ENCODE measurements around the gene PARVB.

The PARVB gene

DNA sequence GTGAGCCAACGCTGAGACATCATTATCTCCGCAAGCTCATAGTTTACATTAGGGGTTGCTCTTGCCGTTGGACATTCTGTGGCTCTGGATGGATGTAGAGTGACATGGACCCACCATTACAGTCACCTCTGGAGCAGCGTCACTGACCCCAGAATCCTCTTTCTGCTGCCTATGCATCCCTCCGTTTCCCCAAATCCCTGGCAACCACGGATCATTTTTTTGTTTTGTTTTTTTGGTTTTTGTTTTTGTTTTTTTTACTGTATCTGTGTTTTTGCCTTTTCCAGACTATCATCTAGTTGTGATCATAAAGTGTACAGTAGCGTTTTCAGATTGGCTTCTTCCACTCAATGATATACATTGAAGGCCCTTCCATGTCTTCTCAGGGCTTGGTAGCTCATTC is 4.0 kb downstream of the PARVB start:
- DNase-seq (ENCODE audit: low read depth), result no peak

DNA sequence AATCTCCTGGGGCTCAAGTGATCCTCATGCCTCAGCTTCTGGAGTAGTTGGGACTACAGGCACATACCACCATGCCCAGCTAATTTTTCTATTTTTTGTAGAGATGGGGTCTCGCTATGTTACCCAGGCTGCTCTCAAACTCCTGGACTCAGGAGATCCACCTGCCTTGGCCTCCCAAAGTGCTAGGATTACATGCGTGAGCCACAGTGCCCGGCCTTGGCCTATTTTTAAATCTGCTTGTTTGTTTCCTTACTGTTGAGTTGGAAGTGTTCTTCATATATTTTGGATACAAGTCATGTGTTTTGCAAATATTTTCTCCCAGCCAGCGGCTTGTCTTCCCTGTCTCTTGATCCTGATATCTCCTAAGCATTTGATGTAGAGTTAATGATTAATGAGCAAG is 5.0 kb downstream of the PARVB start:
- DNase-seq (ENCODE audit: low read depth), result no peak

DNA sequence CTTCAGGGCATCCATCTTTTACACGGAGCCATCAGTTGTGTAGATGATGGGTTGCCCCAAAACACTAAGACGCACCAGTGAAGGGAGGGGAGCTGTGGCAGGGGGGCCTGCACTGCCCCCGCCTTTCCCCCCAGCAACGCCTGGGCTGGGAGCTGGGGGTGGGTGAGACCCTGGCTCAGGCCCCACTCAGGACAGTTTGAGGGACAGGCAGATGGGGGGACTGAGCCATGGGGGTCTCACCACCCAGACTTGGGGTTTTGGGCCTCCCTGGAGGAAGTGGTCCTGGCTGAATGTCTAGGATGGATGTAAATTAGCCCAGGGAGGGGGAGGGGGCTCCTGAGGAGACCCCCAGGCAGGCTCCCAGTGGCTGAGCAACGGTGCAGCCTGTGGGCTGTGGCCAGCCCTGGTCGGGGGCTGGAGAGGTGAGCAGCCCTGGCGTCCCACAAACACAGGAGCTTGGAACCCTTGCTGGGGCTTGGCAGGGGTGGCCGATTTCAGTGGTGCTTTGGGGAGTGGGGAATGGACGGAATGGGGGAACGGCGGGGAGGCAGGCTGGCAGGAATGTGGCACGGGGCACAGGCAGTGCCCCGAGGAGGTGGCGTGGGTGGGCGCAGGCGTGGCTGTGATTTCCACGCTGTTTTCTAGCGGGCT is 6.1 kb downstream of the PARVB start:
- no peak for DNase-seq (ENCODE audit: low read depth)

DNA sequence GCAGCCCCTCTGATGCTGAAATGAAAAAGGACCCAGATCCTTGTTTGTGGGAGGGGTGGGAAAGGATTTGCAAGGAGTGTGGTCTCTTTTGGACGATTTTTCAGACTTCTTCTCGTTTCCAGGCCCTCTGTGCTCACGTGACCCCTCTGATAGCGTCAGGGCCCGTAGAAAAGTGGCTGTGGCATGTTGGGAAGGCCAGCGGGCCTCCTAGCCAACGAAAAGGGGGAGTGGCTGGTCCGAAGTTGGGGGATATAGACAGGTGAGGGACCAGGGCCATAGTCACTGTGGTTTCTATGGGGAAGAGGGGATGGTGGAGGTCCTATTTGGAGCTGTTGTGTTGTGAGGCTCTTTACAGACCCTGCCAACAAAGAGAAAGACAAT is 6.6 kb downstream of the PARVB start:
- DNase-seq (ENCODE audit: low read depth), result no peak

DNA sequence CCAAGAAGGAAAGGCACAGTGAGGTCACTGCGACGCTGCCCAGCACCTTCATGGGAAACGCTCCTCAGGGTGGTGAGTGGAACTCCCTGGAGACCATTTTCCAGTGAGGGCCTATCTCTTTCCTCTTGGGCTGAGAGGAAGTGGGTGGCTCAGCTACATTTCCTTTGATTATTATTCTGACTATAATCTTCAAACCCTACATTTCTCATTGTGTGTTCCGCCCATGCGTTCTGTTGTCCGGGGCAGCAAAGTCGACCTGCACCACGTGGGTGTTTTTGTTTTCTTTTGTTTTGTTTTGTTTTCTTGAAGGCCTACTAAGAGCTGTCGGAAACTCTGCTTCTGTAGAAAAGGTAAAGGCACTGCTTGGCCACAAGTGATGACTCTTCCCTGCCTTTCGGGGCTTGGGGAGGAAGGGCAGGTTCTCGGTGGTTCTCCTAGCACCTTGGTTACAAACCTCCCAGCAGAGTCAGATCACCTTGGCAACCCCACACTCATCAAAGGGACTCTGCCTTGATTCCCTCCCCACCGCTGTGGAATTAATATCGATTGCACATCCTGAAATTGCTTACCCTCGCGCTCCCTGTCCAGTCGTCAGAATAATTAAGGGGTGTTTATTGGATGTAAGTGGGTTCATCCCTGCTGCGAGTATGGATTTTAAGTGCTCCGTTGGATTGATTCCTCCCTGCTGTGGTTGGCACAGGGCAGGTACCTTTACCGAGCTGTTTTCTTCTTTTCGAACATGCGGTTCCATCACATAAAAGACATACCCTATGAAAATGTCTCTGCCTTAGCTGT is 7.3 kb downstream of the PARVB start:
- no peak for DNase-seq (ENCODE audit: low read depth)

DNA sequence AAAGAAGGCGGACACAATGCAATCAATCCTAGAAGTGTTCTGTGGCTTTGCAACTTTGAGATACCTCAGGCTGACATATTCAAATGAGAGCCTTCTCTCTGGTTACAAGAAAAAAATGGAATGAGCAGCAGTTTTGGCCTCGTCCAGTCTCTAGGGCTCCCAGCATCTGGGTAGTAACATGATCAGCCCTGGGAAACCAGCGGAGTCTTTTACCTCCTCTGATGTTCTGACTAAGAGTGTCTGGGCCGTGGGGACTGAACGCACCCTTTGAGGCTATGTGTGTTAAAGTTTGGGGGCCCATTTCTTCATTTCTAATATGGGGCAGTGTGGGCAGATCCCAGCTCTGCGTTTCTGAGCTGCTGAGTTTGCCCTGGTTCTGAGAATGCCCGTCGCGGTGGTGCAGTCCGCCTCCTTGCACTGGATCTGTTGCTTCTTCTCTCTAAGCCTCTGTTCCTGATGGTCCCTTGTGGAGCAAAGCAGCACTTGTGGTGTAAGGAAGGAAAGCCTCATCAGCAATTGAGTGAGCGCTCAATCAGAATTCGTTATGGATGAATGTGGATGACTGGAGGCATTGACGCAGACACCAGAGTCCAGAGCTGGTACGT is 8.1 kb downstream of the PARVB start:
- no peak for DNase-seq (ENCODE audit: low read depth)

DNA sequence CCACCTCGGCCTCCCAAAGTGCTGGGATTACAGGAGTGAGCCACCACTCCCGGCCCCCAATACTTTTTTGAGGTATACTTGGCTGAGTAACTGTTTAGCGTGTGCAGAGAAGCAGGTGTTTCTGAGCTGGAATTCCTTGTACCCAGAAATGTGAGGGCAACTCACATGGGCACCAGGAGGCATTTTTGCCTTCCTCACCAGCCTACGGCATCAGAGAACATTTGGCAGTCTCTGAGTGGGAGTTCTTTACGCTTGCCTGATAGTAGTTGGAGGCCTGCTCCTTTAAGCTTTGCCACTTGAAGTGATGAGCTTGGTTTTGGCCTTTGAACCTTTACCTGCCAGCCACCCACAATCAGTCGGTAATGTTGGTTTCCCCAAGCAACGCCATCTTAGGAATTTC is 9.2 kb downstream of the PARVB start:
- no peak for DNase-seq (ENCODE audit: low read depth)

DNA sequence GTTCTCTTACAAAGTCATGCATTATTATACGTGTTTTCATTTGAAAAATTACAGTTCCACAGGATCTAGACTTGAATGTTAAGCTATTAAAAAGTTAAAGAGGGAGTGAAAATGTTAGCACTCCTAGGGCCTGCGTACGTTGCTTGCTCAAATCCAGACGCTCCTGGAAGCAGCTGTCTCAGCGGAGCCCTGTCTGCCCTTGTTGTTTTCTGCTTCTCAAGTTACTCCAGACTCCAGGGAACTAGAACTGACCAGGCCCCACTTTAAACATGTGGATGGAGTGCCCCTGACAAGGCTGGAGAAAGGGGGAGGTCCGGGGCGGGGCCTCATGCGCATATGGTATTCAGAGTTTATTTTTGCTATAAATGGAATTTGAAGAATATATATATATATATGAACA is 9.6 kb downstream of the PARVB start:
- no peak for DNase-seq (ENCODE audit: low read depth)

DNA sequence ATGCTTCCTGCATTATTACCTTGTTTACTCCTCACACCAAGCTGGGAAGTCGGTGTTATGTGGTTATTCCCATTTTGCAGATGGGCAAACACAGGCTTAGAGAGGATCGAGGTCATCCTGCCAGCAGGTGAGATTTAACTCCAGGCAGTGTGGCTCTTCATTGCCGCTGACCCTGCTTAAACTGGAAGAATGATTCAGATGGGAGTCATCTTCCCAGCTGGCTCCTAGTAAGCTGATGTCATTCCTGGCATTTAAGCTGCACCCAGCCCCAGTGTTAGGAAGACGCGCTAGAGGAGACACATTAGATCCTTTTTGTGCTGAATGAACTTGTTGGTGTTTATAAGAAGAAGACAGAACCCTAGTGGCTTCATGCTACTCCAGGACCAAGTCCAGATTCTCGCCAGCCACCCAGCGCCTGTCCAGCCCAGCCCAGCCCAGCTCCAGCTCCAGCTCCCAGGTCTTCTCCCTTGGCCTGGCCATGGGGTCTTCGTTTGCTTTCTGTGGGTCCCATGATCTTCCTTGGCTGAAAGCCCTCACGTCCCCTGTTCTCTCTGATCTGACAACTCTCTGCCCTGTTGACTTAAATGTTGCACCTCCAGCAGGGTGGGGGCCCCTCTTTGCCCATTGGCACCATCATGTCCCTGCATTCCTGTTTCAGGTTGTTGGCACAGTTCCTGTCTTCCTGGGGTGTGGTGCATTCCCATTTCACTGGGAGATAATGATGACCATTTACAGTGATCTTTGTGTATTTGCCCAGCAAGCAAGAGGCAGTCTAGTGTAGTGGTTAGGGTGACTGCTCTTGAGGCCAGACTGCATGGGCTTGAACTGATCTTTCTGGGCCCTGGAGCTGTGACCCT is 13.6 kb downstream of the PARVB start:
- no peak for DNase-seq (ENCODE audit: low read depth)

DNA sequence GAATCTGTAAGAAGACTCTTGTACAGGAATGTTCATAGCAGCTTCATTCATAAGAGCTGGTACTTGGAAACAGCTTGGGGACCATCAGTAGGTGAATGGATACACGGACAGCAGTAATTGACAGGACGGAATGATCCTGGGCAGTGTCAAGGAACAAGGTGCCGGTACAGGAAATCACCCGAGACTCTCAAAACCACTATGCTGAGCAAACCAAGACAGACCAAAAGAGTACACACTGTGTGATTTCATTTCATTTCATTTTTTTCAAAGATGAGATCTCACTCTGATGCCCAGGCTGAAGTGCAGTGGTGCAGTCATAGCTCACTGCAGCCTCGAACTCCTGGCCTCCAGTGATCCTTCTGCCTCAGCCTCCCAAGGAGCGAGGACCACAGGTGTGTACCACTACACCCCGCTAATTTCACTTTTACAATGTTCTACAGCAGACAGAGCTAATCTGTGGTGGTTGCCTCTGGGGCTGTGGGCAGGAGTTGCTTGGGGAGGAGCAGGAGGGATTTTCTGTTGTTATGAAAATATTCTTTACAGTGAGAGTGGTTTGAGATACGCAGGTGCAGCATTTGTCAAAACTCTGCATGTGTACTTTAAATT is 15.6 kb downstream of the PARVB start:
- no peak for DNase-seq (ENCODE audit: low read depth)

DNA sequence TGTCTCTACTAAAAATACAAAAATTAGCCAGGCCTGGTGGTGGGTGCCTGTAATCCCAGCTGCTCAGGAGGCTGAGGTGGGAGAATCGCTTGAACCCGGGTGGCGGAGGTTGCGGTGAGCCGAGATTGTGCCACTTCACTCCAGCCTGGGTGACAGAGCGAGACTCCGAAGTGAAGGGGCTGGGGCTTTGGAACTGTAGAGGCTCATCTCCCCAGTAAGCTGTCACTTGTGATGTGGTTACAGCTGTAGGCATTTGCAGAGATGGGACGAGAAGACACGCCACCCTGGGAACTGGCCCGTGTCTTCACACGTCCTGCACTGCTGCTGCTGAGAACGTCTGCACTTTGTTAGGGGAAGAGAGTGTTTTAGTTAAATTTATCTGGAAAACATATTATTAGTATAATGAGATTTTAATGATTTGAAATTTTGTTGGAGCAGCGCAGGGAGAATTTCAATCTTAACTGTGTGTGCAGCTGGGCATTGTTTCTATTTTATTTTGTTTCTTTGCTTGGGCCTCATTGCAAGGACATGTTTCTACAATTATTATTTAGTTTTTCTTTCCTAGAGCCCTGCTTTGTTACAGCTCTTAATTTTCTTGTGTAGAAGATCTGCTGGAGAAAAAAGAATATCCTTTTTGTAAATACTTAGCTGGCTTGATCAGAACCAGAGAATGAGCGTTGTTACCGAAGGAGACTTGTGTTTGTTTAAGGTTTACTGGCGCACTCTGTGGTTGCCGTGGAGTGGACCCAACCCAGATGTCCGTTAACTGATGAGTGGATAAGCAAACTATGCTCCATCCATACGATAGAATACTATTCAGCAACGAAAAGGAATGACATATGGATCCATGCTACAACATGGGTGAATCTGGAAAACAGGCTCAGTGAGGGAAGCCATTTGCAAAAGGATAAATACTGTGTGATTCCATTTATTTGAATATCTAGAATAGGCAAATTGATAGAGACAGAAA is 18.4 kb downstream of the PARVB start:
- no peak for DNase-seq (ENCODE audit: low read depth)

DNA sequence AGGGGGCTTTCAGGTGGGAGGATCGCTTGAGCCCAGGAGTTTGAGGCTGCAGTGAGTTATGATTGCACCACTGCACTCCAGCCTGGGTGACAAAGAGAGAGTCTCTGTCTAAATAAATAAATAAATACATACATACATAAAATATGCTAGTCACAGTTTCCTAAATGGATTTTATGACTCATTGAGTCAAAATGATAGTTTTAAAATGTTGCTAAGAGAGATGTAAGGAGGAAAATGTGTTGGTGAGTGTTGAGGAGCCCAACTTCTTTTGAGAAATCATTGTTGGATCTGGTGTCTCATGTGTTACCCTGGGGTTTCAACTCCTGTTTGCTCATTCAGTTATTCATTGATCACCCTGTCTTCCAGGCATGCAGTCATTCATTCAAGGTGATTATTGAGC is 21.0 kb downstream of the PARVB start:
- DNase-seq (ENCODE audit: low read depth), result no peak

DNA sequence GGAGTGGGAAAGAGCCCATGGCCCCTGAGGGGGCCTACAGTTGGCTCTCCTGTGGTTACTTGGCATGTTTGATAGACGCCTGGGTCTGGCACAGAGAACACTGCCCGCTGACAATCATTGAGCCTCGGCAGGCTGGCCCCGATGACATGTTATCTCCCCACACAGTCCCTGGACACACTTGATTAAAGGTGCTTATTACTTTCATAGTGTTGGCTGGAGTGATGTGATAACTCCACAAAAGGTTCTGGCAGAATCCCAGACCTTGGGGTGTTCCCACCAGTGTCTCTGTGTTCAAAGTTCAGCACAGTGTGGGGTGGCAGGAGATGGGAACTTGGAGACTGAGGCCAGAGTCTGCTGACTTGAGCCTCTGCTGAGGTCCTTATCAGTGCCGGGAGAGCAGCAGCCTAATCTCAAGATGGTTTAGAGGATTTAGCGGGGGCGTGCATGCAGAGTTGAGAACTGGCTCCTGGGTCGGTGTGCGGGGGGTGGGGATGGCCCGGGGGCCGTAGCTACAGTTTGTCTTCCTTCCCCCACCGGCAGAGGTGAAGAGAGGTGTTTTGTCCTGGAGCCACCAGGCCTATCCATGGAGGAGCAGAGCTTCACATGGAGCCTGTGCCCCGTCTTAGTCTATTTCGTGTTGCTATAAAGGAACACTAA is 22.5 kb downstream of the PARVB start:
- no peak for DNase-seq (ENCODE audit: low read depth)

DNA sequence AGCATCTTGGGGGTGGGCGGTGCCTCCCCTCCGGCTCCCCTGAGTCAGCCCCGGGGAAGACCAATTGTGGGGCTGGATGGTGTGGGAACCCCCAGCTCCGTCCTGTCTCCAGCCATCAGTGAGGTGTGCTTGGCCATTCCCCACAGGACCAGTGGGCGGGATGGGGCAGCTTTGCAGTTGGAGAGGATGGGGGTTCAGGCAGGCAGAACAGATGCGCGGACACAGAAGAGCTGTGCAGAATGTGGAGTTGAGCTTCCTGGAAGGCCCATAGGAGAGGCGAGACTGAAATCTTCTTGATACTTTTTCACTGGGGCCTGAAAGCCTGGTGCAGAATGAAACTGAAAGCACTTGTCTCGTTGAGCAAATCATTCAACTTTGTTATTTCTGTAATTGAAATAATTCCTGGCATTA is 23.8 kb downstream of the PARVB start:
- DNase-seq (ENCODE audit: low read depth), result no peak

DNA sequence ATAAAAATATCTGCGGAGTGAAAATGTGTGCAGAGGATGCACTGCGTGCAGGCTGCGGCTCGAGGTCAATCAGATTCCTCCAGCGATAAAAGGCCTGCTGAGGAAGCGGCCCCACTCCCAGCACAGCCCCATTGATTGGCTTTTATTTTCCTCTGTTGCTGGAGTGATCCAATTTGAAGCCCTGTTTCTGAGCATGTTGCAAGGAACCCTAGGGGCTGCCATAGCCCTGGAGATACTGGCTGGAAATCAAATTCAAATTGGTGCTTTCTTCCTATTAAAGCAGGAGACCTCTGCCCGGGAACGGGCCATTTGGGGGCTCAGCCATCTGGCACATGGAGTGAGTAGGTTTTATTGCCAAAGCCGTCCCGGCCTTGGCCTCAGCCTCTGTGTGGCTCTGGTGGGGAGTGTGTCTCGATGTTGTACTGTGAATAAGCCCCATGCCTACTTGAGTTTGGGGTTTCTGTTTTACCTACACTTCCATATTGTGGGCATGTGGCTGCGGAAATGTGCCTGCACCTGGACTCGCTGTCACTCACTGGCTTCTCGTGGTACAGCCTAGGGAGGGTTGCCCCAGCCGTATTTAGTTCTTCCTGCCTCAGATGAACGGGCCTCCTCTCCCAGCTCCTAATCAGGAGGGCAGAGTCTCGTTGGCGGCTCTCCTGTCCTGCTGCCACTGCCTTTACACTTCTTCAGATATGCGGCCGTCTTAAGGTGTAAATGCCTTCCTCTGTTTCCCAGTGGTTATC is 25.6 kb downstream of the PARVB start:
- DNase-seq (ENCODE audit: low read depth), result no peak

DNA sequence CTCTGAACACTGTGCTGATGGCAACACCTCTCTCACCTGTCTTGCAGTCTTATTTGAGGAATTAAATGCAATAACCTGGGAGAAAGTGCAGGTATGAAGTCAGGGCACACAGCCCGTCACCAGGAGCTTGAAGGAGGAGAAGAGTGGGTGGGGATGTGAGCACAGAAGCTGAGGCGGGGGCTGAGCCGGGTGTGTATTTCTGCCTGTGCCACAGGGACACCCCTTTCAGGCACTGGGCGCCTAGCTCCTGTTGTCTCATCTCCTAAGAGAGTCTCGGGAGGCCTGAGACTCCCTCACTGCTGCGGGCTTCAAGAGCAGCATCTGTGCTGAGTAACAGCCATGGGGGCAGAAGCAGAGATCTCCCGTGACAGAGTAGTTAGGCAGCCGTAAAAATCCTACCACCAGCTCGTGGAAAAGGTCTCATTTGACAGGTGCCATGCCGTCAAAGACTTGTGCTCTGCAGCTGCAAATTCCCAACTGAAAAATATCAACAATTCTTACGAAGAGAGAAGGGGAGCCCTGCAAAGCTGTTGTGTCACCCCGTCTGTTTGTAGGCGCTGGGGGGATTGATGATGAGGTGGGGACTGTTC is 26.8 kb downstream of the PARVB start:
- no peak for DNase-seq (ENCODE audit: low read depth)

DNA sequence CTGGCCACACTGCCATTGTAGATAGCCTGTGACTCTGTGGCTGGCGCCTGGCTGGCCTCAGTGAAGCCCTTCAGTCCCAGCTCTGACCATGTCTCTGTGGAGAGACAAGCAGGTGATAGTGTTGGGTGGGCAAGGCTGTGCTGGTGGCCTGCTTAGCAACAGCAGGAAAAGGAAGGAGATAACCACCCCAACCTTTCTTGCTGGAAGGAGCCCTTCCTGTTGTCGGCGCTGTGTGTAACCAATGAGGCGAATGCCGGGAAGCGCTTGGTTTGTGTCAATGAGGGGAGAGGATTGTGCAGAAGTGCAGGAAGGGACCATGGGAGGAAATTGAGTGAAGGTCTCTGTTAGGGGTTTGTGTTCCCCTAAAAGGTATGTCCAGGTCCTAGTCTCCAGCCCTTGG is 27.3 kb downstream of the PARVB start:
- no peak for DNase-seq (ENCODE audit: low read depth)

DNA sequence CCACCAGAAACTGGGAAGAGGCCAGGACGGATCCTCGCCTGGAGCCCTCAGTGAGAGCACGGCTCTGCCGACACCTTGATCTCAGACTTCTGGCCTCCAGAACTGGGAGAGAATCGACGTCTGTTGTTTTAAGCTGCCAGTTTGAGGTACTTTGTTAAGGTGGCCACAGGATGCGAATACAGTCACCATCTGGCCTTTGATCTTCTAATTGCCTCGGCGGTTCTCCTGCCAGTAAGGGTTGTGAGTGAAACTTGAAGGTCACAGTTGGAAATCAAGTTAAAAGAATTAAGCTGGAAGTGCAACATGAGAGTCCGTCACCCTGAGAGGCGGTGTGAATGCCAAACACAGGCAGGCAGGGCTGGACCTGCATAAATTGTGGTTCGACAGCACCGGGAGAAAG is 27.9 kb downstream of the PARVB start:
- no peak for DNase-seq (ENCODE audit: low read depth)

DNA sequence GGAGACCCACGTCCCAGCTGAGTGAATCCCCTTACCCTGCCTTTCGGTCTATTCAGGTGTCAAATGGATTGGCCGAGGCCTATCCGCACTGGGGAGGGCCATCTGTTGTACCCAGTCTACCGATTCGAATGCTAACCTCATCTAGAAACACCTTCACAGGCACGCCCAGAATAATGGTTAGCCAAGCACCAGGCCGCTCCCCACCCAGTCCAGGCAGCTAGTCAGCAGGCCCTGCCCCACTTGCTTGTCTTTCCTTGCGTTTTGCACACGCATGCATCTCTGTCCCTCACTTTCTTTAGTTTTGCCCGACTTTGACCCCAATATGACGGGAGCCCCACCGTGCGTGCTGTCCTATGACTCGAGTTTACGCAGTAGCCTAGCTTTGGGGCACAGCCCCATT is 31.7 kb downstream of the PARVB start:
- no peak for DNase-seq (ENCODE audit: low read depth)
